ENCODE measurements around the gene PHF5A. TPM values are rescaled to one million over a fixed set of nuclear protein-coding genes. Genes with fewer than 3 reads are reported as not detected.

Gene PHF5A
- polyA plus RNA-seq, 1 of the 3 experiments (the other 2 are of a cell fraction) = 39.6 TPM

DNA sequence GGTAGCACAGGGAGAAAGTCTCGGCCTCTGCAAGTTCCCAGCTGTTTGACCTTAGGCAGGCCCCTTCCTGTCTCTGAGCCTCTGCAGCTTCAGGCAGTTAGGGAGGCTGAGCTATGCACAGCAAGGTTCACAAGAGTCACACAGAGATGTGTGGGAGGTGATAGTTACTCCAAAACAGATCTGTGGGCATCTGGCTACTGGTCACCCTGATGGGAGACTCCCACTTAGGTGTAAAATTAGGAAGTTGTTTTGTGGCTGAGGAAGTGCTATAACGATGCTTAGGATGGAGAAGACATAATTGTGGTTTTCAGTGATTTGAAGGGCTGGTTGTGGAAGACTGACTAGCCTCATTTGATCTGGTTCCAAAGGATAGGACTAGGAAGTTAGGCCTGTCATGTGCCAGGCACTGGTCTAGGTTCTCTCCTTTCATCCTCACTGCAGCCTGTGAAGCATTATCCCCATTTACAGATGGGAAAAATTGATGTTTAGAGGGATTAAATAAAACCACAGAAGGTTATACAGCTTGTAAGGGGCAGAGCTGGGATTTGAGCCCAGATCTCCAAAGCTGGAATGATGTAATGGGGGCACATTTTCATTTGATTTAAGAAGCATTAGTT lies 13.9 kb upstream of the PHF5A start:
- POLR2A ChIA-PET = no interaction called here
- H3K27me3 ChIP-seq (ENCODE audit: insufficient read depth) = no peaks in the 10 kb centered on the region
- no peak overlapping the region for H3K4me3 ChIP-seq (ENCODE audit: low read depth in 2 of 2, low read length in 1 of 2)
- H3K79me2 ChIP-seq (ENCODE audit: insufficient read depth) = peaks cover 48% of the 10 kb centered on the region
- peaks cover 4% of the 10 kb centered on the region; the same call in 1 of the 2 replicates for H4K20me1 ChIP-seq (ENCODE audit: insufficient read depth)
- CTCF ChIA-PET = no interaction called here
- H3K9ac ChIP-seq = no peak overlapping the region
- H3K4me2 ChIP-seq = no peak overlapping the region
- no peak for DNase-seq
- no peaks in the 10 kb centered on the region for H3K4me1 ChIP-seq (ENCODE audit: control insufficient read depth in 1 of 2, insufficient read depth in 2 of 2, low read depth in 1 of 2, low read length in 1 of 2)
- no peaks in the 10 kb centered on the region for H3F3A ChIP-seq (replicated peaks; ENCODE audit: insufficient read depth)
- peak overlapping the region in 1 of 2 experiments; percentile 49; a peak in 1 of 4 replicates for H3K27ac ChIP-seq (ENCODE audit: low read depth in 2 of 2, low read length in 1 of 2)
- no peak overlapping the region for H2AFZ ChIP-seq (ENCODE audit: low read depth)
- TF ChIP-seq JUND (IDR thresholded peaks at IDR 0.05) = no peak
- TF ChIP-seq RFX5 (IDR thresholded peaks at IDR 0.05; ENCODE audit: low read length) = no peak
- no peak for TF ChIP-seq SIN3A (IDR thresholded peaks at IDR 0.05; ENCODE audit: borderline replicate concordance, low read depth, low read length)
- no peak for TF ChIP-seq RCOR1 (IDR thresholded peaks at IDR 0.05; ENCODE audit: low read length)
- TF ChIP-seq, protein P1, sequence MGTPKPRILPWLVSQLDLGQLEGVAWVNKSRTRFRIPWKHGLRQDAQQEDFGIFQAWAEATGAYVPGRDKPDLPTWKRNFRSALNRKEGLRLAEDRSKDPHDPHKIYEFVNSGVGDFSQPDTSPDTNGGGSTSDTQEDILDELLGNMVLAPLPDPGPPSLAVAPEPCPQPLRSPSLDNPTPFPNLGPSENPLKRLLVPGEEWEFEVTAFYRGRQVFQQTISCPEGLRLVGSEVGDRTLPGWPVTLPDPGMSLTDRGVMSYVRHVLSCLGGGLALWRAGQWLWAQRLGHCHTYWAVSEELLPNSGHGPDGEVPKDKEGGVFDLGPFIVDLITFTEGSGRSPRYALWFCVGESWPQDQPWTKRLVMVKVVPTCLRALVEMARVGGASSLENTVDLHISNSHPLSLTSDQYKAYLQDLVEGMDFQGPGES (IDR thresholded peaks at IDR 0.05; ENCODE audit: low read depth, low read length) = no peak
- TF ChIP-seq, protein P2, sequence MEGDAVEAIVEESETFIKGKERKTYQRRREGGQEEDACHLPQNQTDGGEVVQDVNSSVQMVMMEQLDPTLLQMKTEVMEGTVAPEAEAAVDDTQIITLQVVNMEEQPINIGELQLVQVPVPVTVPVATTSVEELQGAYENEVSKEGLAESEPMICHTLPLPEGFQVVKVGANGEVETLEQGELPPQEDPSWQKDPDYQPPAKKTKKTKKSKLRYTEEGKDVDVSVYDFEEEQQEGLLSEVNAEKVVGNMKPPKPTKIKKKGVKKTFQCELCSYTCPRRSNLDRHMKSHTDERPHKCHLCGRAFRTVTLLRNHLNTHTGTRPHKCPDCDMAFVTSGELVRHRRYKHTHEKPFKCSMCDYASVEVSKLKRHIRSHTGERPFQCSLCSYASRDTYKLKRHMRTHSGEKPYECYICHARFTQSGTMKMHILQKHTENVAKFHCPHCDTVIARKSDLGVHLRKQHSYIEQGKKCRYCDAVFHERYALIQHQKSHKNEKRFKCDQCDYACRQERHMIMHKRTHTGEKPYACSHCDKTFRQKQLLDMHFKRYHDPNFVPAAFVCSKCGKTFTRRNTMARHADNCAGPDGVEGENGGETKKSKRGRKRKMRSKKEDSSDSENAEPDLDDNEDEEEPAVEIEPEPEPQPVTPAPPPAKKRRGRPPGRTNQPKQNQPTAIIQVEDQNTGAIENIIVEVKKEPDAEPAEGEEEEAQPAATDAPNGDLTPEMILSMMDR (IDR thresholded peaks at IDR 0.05) = no peak
- TF ChIP-seq YY1 (IDR thresholded peaks at IDR 0.05; ENCODE audit: low read depth) = no peak
- no peak for TF ChIP-seq CHD2 (IDR thresholded peaks at IDR 0.05; ENCODE audit: low read length, partially characterized antibody)
- no peak for TF ChIP-seq NFIC (IDR thresholded peaks at IDR 0.05; ENCODE audit: borderline replicate concordance)
- TF ChIP-seq FOSL2 (IDR thresholded peaks at IDR 0.05; ENCODE audit: borderline replicate concordance, low read depth) = no peak
- TF ChIP-seq RXRA (IDR thresholded peaks at IDR 0.05; ENCODE audit: borderline replicate concordance, low read depth) = no peak
- TF ChIP-seq EZH2phosphoT487 (IDR thresholded peaks at IDR 0.05; ENCODE audit: borderline replicate concordance, low read depth) = no peak
- TF ChIP-seq, protein P3, sequence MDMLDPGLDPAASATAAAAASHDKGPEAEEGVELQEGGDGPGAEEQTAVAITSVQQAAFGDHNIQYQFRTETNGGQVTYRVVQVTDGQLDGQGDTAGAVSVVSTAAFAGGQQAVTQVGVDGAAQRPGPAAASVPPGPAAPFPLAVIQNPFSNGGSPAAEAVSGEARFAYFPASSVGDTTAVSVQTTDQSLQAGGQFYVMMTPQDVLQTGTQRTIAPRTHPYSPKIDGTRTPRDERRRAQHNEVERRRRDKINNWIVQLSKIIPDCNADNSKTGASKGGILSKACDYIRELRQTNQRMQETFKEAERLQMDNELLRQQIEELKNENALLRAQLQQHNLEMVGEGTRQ (IDR thresholded peaks at IDR 0.05; ENCODE audit: borderline replicate concordance, low read depth, low read length) = no peak
- TF ChIP-seq FOXM1 (IDR thresholded peaks at IDR 0.05; ENCODE audit: low read depth) = no peak
- no peak for TF ChIP-seq TEAD4 (IDR thresholded peaks at IDR 0.05; ENCODE audit: borderline replicate concordance, insufficient read depth)
- TF ChIP-seq, protein P4, sequence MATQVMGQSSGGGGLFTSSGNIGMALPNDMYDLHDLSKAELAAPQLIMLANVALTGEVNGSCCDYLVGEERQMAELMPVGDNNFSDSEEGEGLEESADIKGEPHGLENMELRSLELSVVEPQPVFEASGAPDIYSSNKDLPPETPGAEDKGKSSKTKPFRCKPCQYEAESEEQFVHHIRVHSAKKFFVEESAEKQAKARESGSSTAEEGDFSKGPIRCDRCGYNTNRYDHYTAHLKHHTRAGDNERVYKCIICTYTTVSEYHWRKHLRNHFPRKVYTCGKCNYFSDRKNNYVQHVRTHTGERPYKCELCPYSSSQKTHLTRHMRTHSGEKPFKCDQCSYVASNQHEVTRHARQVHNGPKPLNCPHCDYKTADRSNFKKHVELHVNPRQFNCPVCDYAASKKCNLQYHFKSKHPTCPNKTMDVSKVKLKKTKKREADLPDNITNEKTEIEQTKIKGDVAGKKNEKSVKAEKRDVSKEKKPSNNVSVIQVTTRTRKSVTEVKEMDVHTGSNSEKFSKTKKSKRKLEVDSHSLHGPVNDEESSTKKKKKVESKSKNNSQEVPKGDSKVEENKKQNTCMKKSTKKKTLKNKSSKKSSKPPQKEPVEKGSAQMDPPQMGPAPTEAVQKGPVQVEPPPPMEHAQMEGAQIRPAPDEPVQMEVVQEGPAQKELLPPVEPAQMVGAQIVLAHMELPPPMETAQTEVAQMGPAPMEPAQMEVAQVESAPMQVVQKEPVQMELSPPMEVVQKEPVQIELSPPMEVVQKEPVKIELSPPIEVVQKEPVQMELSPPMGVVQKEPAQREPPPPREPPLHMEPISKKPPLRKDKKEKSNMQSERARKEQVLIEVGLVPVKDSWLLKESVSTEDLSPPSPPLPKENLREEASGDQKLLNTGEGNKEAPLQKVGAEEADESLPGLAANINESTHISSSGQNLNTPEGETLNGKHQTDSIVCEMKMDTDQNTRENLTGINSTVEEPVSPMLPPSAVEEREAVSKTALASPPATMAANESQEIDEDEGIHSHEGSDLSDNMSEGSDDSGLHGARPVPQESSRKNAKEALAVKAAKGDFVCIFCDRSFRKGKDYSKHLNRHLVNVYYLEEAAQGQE (IDR thresholded peaks at IDR 0.05; ENCODE audit: low read depth, low read length) = no peak
- no peak for TF ChIP-seq TCF12 (IDR thresholded peaks at IDR 0.05)
- WGBS (ENCODE audit: low lambda C conversion rate) = 40% methylated on average over 1 of the region's 2 CpGs
- no peaks in the 10 kb centered on the region for H3K36me3 ChIP-seq (replicated peaks in 1 of 2; ENCODE audit: control insufficient read depth in 1 of 2, insufficient read depth in 2 of 2, low read length in 1 of 2)
- no peaks in the 10 kb centered on the region for H3K9me3 ChIP-seq
- H3K9me2 ChIP-seq = no peaks in the 10 kb centered on the region
